Mesendoderm (in vitro differentiated cells): ENCODE measurements around the gene ZNF778.

Experiments used
- DNase-seq: peaks from one replicate; pipeline ENCODE4 v3.0.0; 2013
- H2AK5ac ChIP-seq: 2 replicates; pipeline ENCODE4 v1.6.1; 2013; ENCODE audit warnings: low read length, inconsistent platforms
- H2BK120ac ChIP-seq: 2 replicates; pipeline ENCODE4 v1.6.1; 2013; ENCODE audit warnings: low read depth, mild to moderate bottlenecking, low read length, moderate library complexity, mixed read lengths
- H2BK15ac ChIP-seq: replicated peaks from 2 replicates; pipeline ENCODE4 v1.6.1; 2013; ENCODE audit warnings: low read depth, mild to moderate bottlenecking, moderate library complexity
- H2BK5ac ChIP-seq: 2 replicates; pipeline ENCODE4 v1.6.1; 2013; ENCODE audit warnings: low read length, inconsistent platforms
- H3K18ac ChIP-seq: 2 replicates; pipeline ENCODE4 v1.6.1; 2013; ENCODE audit warnings: mild to moderate bottlenecking, low read length, mixed read lengths
- H3K23ac ChIP-seq: one replicate; pipeline ENCODE4 v1.6.1; 2013; ENCODE audit warnings: low read length
- H3K27ac ChIP-seq: 2 replicates; pipeline ENCODE4 v1.5.1; 2013; ENCODE audit warnings: low read depth, mild to moderate bottlenecking, inconsistent platforms, low read length, moderate library complexity
- H3K27me3 ChIP-seq: 2 replicates; pipeline ENCODE4 v1.6.1; 2013; ENCODE audit warnings: low read length, control low read depth, mild to moderate bottlenecking, inconsistent platforms; ENCODE audit not compliant: insufficient read depth, poor library complexity
- H3K36me3 ChIP-seq: 2 replicates; pipeline ENCODE4 v1.6.1; 2013; ENCODE audit warnings: low read length, inconsistent platforms; ENCODE audit not compliant: control insufficient read depth, insufficient read depth
- H3K4ac ChIP-seq: one replicate; pipeline ENCODE4 v1.6.1; 2013; ENCODE audit warnings: low read depth, mild to moderate bottlenecking, low read length, moderate library complexity
- H3K4me1 ChIP-seq: 2 replicates; pipeline ENCODE4 v1.6.1; 2013; ENCODE audit warnings: low read depth, low read length, inconsistent platforms; ENCODE audit not compliant: control insufficient read depth
- H3K4me2 ChIP-seq: 2 replicates; pipeline ENCODE4 v1.6.1; 2013; ENCODE audit warnings: low read length
- H3K4me3 ChIP-seq: 2 replicates; pipeline ENCODE4 v1.5.1; 2013; ENCODE audit warnings: mild to moderate bottlenecking, low read length
- H3K56ac ChIP-seq: one replicate; pipeline ENCODE4 v1.6.1; 2013; ENCODE audit warnings: low read length
- H3K79me1 ChIP-seq: 2 replicates; pipeline ENCODE4 v1.6.1; 2013; ENCODE audit warnings: low read length, inconsistent platforms
- H3K79me2 ChIP-seq: 2 replicates; pipeline ENCODE4 v1.6.1; 2013; ENCODE audit warnings: mild to moderate bottlenecking, low read length; ENCODE audit not compliant: control insufficient read depth, insufficient read depth
- H3K9ac ChIP-seq: 2 replicates; pipeline ENCODE4 v1.6.1; 2013; ENCODE audit warnings: low read length, inconsistent platforms
- H4K5ac ChIP-seq: one replicate; pipeline ENCODE4 v1.6.1; 2013; ENCODE audit warnings: low read length
- H4K8ac ChIP-seq: one replicate; pipeline ENCODE4 v1.6.1; 2013; ENCODE audit warnings: low read depth, mild to moderate bottlenecking, control low read depth, low read length, moderate library complexity
- whole genome bisulfite sequencing: extraction: QIAGEN DNeasy Blood & Tissue Kit; methylation state at CpG from one replicate; pipeline ENCODE4 v1.1.7; 2013; ENCODE audit warnings: low lambda C conversion rate, missing lambda C conversion rate; ENCODE audit not compliant: insufficient coverage; ENCODE audit errors: extremely low coverage; 5-methylcytosine and 5-hydroxymethylcytosine counted together

ZNF778 gene

DNA sequence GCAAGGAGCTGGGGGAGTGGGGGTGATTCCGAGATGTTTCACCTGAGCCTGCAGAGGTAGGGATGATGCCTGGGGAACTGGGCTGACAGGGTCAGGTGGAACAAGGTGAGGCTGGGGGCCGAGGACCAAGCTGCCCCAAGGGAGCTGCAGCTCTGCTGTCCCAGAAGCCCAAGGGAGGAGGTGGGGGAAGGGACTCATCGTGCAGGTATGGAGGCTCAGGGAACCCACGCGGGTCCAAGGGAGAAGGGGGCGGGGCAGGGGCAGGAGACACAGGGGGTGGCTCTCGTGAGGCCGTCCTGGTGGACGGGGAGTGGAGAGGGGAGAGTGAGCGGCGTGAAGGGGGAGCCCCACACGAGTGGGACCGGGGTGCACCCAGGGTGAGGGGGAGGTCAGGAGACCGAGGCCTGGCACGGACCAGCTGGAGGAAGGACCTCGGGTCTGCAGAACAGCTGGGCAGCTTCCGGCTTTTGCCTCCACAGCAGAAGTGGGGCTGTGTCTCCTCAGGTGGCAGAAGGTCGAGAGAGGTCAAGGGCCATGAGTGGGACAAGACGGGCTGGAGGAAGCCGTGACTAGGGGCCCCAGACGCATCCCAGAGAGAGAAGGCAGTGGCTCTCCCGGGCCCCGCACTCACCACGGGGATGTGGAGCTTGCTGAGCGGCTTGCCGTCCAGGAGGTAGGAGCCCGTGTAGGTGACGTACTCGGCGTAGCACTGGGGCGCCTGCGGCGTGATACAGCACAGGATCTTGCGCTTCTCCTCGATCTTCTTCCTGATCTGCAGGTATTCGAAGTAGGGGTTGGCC is 61.1 kb downstream of the ZNF778 start:
- no peak overlapping the region for H3K4me2 ChIP-seq
- H3K18ac ChIP-seq, result no peak overlapping the region
- H3K4me3 ChIP-seq, result no peak overlapping the region
- no peaks in the 10 kb centered on the region for H3K4me1 ChIP-seq
- H2BK5ac ChIP-seq, result no peak overlapping the region
- peaks cover 4% of the 10 kb centered on the region for H3K36me3 ChIP-seq
- no peak overlapping the region for H4K5ac ChIP-seq
- no CpG with 5 or more reads among the region's 36 CpGs for WGBS
- no peak overlapping the region for H2BK15ac ChIP-seq
- peaks cover 5% of the 10 kb centered on the region for H3K79me1 ChIP-seq
- H3K23ac ChIP-seq, result no peak overlapping the region
- no peak overlapping the region for H3K56ac ChIP-seq
- no peaks in the 10 kb centered on the region for H3K27me3 ChIP-seq
- H2AK5ac ChIP-seq, result no peak overlapping the region
- H3K9ac ChIP-seq, result no peak overlapping the region
- no peak overlapping the region for H4K8ac ChIP-seq
- DNase-seq, result no peak
- H2BK120ac ChIP-seq, result no peak overlapping the region
- H3K4ac ChIP-seq, result no peak overlapping the region
- H3K79me2 ChIP-seq, result no peaks in the 10 kb centered on the region
- H3K27ac ChIP-seq, result no peak overlapping the region

DNA sequence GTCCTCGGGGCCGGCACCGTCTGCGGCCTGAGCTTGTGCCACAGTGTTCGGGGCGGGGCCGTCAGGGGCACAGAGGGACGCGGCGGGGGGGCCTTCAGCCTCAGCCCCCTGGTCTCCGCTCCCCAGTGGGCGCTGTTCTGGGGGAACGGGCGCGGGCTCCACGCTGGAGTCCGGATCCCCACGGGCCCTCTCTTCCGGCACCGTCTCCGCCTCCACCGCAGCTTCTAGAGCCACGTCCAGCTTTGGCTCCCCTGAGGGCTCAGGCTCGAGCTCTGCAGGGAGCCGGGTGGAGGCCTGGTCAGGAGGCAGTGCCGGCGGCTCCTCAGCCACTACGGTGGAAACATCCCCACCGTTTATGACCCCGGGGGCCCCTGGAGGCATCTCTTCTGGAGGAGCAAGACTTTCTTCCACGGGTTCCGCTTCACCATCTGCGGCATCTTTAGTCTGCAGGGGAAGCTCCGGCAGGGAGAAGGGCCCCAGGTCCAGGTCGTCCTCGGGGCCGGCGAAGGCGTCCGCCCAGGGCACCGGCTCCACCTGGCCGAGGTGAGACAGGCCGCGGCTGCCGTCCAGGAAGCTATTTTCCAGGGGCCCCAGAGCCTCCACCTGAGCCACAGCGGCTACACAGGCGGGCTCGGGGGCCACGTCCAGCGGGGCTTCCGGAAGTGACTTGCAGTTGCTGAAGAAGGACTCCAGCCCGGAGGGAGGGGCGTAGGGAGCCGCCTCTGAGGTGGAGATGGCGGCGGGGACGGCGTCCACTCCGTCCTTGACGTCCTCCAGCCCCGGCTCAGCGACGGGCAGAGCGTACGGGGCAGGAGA is 62.4 kb downstream of the ZNF778 start:
- Histone ChIP-seq H3K4me1 (no peaks in the 10 kb centered on the region), H2AK5ac (no peak overlapping the region), H3K4me3 (no peak overlapping the region), H3K79me2 (no peaks in the 10 kb centered on the region), H3K23ac (no peak overlapping the region), H2BK15ac (no peak overlapping the region), H3K56ac (no peak overlapping the region), H2BK120ac (no peak overlapping the region), H3K27ac (no peak overlapping the region), H3K4me2 (no peak overlapping the region), H4K8ac (no peak overlapping the region), H3K36me3 (peaks cover 6% of the 10 kb centered on the region), H3K9ac (no peak overlapping the region), H2BK5ac (no peak overlapping the region), H3K27me3 (no peaks in the 10 kb centered on the region), H3K79me1 (peaks cover 4% of the 10 kb centered on the region), H4K5ac (no peak overlapping the region), H3K4ac (no peak overlapping the region), H3K18ac (no peak overlapping the region)
- no peak for DNase-seq
- WGBS, result no CpG with 5 or more reads among the region's 65 CpGs

DNA sequence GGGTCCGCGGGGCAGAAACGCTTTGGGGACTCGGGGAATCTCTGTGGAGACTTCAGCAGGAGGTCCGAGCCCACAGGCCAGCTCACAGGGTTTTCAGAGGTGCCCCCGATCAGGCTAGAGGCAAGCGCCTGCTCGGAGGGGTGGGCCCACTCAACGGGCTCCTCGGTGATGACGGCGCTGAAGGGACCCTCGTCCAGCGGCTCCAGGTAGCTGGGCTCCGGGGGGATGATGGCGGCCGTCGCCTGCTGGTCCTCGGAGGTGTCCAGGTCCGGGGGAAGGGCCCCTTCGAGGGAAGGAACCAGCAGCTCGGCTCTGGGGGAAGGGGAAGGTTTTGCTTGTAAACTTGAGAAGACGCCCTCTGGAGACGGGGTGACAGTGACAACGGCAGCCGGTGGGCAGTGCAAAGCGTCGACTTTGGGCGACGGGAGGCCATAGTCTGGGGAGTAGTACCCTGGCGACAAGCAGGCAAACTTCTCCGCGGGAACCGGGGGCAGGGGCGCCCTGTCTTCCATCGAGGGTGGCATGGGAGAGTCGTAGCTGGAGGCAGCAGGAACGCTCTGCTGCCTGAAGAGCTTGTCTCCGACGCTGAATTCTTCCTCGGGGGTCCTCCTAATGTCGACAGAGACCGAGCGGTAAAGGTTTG is 63.2 kb downstream of the ZNF778 start:
- no peak overlapping the region for H3K27ac ChIP-seq
- peaks cover 4% of the 10 kb centered on the region for H3K79me1 ChIP-seq
- H3K4me3 ChIP-seq, result no peak overlapping the region
- H3K4me1 ChIP-seq, result no peaks in the 10 kb centered on the region
- H3K56ac ChIP-seq, result no peak overlapping the region
- no peak overlapping the region for H2BK5ac ChIP-seq
- H3K18ac ChIP-seq, result no peak overlapping the region
- H2AK5ac ChIP-seq, result no peak overlapping the region
- H4K8ac ChIP-seq, result no peak overlapping the region
- no peak overlapping the region for H3K4me2 ChIP-seq
- H3K4ac ChIP-seq, result no peak overlapping the region
- H2BK120ac ChIP-seq, result no peak overlapping the region
- no peaks in the 10 kb centered on the region for H3K79me2 ChIP-seq
- H3K27me3 ChIP-seq, result no peaks in the 10 kb centered on the region
- no peak overlapping the region for H3K23ac ChIP-seq
- H2BK15ac ChIP-seq, result no peak overlapping the region
- DNase-seq, result no peak
- no CpG with 5 or more reads among the region's 44 CpGs for WGBS
- H3K9ac ChIP-seq, result no peak overlapping the region
- no peak overlapping the region for H4K5ac ChIP-seq
- peaks cover 11% of the 10 kb centered on the region for H3K36me3 ChIP-seq

DNA sequence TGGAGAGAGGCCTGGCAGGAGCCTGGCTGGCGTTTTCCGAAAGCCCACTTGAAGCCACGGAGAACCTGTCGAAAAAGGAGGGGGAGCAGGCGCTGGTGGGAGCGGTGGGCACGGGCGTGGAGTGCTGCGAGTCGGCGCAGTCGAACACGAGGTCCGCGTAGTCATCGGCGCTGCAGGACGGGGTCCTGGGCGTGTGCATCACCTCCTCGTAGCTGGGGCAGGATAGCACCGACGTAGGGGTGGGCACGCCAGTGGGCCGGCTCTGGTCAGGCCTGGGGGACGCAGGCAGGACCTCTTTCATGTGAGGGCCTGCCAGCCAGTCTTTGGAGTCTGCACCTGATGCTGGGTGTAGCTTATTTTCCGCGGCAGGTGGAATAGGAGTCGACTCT is 63.7 kb downstream of the ZNF778 start:
- Histone ChIP-seq H3K79me1 (peaks cover 4% of the 10 kb centered on the region), H3K18ac (no peak overlapping the region), H2BK15ac (no peak overlapping the region), H2BK120ac (no peak overlapping the region), H3K9ac (no peak overlapping the region), H4K8ac (no peak overlapping the region), H2BK5ac (no peak overlapping the region), H3K27ac (no peak overlapping the region), H3K79me2 (no peaks in the 10 kb centered on the region), H3K4me2 (no peak overlapping the region), H3K4ac (no peak overlapping the region), H3K4me1 (no peaks in the 10 kb centered on the region), H3K4me3 (no peak overlapping the region), H3K27me3 (no peaks in the 10 kb centered on the region), H3K36me3 (peaks cover 11% of the 10 kb centered on the region), H2AK5ac (no peak overlapping the region), H3K23ac (no peak overlapping the region), H4K5ac (no peak overlapping the region), H3K56ac (no peak overlapping the region)
- no peak for DNase-seq
- WGBS, result no CpG with 5 or more reads among the region's 28 CpGs

DNA sequence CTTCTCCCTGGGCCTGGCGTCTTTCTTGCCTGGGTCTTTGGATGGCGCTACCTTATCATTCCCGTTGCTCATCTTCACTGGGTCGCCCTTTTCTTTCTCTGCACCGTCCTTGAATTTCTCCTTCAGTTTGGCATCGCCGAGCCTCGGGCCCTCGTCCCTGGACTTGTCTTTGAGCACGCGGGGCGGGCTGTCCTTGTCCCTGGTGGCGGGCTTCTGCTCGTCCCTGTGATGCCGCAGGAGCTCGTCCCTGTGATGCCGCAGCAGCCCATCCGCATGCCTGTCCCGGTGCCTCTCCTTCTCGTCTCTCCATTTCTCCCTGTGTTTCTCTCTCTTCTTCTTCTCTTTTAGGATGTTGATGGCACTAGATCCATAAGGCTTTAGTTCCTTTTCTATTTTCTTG is 64.3 kb downstream of the ZNF778 start:
- Histone ChIP-seq H3K56ac (no peak overlapping the region), H4K8ac (no peak overlapping the region), H2AK5ac (no peak overlapping the region), H3K36me3 (peaks cover 14% of the 10 kb centered on the region), H2BK15ac (no peak overlapping the region), H3K4me1 (no peaks in the 10 kb centered on the region), H2BK120ac (no peak overlapping the region), H3K27ac (no peak overlapping the region), H3K23ac (no peak overlapping the region), H3K4me3 (no peak overlapping the region), H3K4ac (no peak overlapping the region), H3K4me2 (no peak overlapping the region), H3K79me2 (no peaks in the 10 kb centered on the region), H3K79me1 (peaks cover 4% of the 10 kb centered on the region), H3K27me3 (no peaks in the 10 kb centered on the region), H2BK5ac (no peak overlapping the region), H3K9ac (no peak overlapping the region), H3K18ac (no peak overlapping the region), H4K5ac (no peak overlapping the region)
- DNase-seq, result no peak
- WGBS, result no CpG with 5 or more reads among the region's 20 CpGs
